ENCODE measurements around the gene RASA1.
A peak's percentile ranks its signal among the peaks of the same experiment; 100 is the strongest.
"Not testable (repeated sequence)": the region's sequence is repeated elsewhere in the genome, so short reads cannot be mapped to it uniquely, and the experiment has no call there.

RASA1 gene

GRCh38 chr5:87287266-87287665 lies 19.6 kb downstream of the RASA1 start:
- not testable (repeated sequence) for DNase-seq

DNA sequence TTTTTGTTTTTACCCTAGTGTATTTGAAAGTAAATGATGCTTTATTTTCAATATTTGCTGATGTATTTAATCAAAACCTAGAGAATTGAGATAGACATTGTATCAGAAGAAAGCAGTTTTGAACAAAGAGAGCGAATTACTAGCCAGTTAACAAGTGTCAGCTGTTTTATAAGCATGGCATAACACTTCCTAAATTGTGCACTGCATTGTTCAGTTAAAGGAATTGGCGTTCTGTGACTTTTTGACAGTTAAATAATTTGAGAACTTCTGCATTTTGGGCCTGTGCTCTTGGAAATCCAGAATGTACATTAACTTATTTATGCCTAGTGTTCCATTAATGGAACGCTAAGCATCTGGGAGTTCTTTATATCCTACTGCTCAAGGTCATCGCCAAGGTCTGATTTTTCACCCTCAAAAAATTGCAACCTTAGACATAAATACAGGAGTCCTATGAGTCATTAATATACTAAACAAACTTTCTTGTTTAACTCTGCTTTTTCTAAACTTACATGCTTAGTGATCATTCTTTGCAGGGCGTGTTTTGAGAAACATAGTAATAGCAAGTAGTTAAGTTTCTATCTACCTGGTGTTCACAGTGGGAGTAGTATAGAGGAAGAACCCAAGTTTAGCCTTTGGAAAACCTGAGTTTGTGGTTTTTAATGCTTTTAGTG lies 31.1 kb downstream of the RASA1 start:
- no peak for DNase-seq

DNA sequence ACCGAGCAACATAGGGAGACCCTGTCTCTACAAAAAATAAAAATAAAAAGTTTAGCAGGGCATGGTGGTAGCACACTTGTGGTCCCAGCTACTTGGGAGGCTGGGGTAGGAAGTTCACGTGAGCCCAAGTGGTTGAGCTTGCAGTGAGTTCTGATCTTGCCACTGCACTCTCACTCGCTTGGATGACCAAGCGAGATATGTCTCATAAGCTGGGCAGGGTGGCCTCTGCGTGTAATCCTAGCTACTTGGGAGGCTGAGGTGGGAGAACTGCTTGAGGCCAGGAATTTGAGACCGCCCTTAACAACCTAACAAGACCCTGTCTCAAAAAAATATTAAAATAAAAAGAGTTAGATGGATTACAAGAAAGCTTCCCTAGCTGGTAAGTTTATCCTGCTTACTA lies 32.5 kb downstream of the RASA1 start:
- DNase-seq: no peak

DNA sequence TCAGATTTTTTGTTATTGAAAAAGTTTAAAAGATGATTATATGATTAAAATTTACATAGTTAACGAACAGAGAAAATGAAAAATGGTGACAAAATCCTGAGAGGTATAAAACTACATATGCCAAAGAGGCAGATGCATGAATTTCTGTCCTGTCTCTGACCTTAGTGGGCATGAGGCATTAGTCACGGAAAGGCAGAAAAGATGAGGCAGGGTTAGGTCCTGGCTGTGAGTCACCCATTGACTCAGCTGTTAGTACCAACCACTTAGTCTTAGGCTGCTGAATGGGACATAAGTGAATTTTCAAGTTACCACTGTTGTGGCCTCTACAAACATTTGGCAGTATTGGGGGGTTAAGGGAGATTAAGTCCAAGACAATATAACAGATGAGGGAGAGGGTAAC lies 33.1 kb downstream of the RASA1 start:
- DNase-seq: peak in 2 of 5 experiments; percentile 30 to 48

DNA sequence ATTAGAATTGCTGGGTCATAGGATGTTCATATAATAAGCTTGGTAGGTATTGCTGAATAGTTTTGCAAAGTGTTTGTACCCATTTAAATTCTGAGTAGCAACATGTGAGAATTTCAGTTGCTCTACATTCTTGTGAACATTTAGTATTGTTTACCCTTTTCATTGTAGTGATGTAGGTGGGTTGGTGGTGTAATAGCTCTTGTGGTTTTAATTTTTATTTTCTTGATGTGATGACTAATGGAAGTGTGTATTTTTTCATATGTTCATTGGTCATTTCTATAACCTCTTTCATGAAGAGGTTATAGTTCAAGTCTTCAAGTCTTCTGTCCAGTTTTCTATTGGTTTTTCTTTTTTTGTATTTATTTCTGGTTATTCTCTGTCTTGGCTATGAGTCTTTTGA lies 34.4 kb downstream of the RASA1 start:
- no peak for DNase-seq

DNA sequence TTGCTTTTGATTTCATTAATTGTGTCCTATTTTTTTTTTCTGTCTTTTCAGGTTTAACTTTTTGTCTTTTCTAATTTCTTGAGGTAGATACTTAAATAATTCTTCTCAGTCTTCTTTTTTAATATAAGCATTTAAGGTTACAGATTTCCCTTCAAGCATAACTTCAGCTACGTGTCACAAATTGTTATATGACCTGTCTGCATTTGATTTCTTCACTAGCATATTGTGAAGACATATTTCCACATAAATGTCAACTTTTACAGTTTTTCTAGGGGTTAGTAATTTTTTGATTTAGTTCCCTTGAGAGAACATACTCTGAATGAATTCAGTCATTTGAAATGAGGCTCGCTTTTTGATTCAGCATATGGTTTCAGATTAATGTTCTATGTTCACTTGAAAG lies 35.6 kb downstream of the RASA1 start:
- no peak for DNase-seq

DNA sequence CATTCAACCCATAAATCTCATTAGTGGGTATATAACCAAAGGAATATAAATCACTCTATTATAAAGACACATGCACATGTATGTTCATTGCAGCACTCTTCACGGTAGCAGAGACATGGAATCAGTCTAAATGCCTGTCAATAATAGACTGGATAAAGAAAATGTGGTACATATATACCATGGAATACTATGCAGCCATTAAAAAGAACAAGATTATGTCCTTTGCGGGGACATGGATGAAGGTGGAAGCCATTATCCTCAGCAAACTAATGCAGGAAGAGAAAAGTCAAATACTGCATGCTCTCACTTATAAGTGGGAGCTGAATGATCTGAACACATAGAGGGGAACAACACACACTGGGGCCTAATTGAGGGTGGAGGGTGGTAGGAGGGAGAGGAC lies 38.4 kb downstream of the RASA1 start:
- not testable (repeated sequence) for DNase-seq

DNA sequence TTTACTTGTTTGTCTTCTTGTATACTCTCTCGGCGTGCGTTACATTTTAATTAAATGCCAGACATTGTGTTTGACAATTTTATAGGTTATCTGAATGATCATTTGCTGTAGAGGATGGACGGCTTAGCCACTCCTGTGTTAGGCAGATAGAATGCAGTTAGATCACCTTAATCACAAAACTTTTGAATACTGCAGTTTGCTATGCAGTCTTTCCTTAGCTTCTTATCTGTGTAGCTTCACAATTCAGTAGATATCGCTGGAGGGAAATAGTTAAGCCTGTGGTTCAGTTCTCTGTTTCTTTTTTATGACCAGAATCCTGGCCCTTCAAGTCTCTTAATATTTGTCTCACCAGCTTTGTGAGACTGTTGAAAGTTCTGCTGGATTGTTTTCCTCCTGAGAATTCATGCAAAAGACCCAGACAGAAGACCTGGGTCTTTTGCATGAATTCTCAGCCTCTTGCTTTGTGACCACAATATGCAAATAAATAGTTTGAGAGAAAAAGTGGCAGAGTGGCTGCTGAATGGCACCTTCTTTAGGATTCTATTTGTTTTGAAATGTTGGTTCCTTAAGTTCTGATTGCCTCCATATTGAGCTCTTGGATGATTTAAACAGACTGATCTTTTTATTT lies 40.2 kb downstream of the RASA1 start:
- DNase-seq: no peak

DNA sequence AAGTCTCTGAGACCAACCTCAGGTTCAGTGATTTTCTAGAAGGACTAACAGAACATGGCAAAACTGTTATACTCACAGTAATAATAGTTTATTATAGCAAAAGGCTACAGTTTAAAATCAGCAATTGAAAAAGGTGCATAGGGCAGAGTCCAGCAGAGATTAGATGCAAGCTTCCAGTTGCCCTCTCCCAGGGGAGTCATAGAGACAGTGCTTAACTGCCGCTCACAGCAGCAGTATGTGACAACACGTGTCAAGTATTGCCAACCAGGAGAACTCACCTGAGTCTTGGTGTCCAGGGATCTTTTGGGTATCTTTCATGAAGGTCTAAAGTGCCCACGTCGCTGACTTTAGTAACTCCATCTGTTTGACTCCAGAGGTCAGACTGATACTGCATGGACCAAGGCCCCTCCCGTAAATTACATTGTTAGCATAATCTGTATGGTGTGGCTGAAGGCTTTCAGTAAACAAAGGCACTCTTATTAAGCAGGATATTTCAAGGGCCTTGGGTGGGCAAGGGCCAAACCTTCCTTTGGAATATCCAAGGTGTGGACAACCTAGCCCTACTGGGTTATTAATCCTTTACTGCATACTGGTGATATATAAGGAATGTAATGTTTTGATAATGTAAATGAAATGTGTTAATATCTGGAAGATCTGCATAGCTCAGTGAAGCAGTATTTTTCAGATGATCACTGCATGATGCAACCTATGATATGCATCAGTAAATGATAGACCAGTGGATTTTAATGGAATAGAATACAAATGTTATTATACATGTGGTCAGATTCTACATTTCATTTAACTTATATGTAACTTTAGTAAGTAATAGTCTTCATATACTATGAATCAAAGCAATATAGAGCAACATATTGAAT lies 44.0 kb downstream of the RASA1 start:
- DNase-seq: no peak

DNA sequence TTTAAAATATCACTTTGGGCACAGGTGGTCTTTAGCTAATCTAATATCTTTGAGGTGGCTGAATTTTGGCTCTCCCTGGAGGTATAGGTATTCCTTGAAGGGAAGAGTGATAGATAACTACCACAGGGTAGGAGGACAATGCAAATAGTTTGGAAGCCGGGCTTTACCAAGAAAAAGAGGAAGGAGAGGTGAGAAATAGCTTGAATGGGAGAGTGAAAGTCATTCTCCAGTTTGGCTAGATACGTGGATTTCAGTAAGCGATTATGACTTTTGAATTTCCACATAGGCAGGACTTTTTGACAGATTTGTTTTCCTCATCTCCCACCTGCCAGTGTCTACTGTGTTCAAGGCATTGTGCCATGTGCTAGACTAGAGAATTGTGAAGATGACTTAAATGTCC lies 45.5 kb downstream of the RASA1 start:
- DNase-seq: no peak

DNA sequence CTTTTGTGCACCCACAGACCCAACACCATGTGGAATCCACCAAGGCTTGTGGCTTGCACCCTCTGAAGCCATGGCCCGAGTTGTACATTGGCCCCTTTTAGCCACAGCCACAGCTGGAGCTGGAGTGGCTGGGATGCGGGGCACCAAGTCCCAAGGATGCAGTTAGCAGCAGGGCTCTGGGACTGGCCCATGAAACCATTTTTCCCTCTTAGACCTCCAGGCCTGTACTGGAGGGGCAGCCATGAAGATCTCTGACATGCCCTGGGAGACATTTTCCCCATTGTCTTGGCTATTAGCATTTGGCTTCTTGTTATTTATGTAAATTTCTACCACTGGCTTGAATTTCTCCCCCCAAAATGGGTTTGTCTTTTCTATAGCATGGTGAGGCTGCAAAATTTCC lies 51.8 kb downstream of the RASA1 start:
- no peak for DNase-seq

- no peak for DNase-seq
Measured at GRCh38 chr5:87321605-87322004, 53.9 kb downstream of the RASA1 start.

GRCh38 chr5:87322381-87322780 lies 54.7 kb downstream of the RASA1 start:
- DNase-seq: no peak

- no peak for DNase-seq
Measured at GRCh38 chr5:87327998-87328397, 60.3 kb downstream of the RASA1 start.

- DNase-seq: no peak
Measured at GRCh38 chr5:87329114-87329513, 61.4 kb downstream of the RASA1 start.

- no peak for DNase-seq
Measured at GRCh38 chr5:87339986-87340385, 72.3 kb downstream of the RASA1 start.

GRCh38 chr5:87340716-87341115 lies 73.0 kb downstream of the RASA1 start:
- DNase-seq: peak in 2 of 5 experiments; percentile 57 to 95

GRCh38 chr5:87347272-87347671 lies 79.6 kb downstream of the RASA1 start:
- DNase-seq: no peak

GRCh38 chr5:87347841-87348240 lies 80.2 kb downstream of the RASA1 start:
- no peak for DNase-seq

DNA sequence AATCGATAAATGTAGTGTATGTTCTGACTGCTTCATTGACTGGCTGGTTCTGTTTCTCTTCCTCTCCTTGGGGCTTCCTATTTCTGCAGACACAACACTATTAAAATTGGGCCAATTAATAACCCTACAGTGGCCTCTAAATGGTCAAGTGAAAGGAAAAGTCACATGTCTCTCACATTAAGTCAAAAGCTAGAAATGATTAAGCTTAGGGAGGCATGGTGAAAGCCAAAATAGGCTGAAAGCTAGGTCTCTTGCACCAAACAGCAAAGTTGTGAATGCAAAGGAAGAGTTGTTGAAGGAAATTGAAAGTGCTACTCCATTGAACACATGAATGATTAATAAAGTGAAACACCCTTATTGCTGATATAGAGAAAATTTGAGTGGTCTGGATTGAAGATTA lies 86.8 kb downstream of the RASA1 start:
- DNase-seq: no peak

DNA sequence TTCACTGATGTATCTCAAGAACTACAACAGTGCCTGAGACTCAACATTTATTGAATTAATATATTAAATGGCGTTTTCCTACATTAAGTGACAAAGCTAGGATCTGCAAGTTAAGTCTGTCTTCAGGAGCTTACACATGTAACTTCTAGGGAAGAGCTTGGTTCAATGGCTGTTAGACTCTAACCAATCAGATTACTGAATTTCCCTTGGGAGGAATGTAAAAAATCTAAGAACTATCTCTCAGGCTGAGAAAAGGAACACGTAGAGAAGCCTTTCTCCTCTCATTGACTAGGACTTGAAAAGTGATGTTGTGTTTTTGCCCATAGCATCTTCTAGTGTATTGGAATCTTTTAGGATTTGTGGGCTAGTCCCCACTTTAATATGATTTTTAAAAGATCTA lies 91.4 kb downstream of the RASA1 start:
- no peak for DNase-seq

DNA sequence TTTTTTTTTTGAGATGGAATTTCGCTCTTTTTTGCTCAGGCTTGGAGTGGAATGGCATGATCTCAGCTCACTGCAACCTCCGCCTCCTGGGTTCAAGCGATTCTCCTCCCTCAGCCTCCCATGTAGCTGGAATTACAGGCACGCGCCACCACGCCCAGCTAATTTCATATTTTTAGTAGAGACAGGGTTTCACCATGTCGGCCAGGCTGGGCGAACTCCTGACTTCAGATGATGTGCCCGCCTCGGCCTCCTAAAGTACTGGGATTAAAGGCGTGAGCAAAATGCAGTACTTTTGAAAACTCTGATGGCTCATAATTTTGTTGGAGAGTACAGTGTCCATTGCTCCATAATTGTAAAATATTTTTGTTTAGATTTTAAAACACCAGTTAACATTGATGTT lies 92.4 kb downstream of the RASA1 start:
- no peak for DNase-seq

DNA sequence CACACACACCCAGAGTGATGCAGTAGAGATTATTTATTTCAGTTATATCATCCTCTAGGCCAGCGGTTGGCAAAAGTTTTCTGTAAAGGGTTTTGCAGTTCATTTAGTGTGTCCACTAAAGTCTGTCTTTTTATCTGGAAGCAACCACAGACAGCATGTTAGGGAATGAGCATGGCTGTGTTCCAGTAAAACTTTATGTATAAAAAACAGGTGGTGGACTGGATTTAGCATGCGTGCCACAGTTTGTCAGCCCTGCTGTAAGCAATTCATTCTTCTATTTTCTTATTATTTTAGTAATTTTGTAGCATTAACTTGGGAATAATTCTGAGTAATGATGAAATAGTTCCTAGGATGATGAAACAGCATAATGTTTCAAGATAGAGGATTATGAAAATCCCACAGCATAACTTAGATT lies 93.4 kb downstream of the RASA1 start:
- DNase-seq: no peak

Measured in T-helper 2 cell (primary cell).